GM18498 (cell line): Measurements from ENCODE around the gene ZBTB17.
"Not testable (repeated sequence)": the region's sequence is repeated elsewhere in the genome, so short reads cannot be mapped to it uniquely, and the experiment has no call there.

Experiments
- ATAC-seq: cut with Tn5 transposase; IDR thresholded peaks from one replicate; pipeline ENCODE4 v1.9.1; 2021; ENCODE audit warnings: mild to moderate bottlenecking, moderate library complexity; ENCODE audit not compliant: unreplicated experiment

ZBTB17 gene

GRCh38 chr1:16011936-16012589 lies 36.2 kb upstream of the ZBTB17 start:
- no peak for ATAC-seq

- ATAC-seq: no peak
These were observed 34.9 kb upstream of the ZBTB17 start for GRCh38 chr1:16010837-16011236.

- no peak for ATAC-seq
These were observed 33.8 kb upstream of the ZBTB17 start for GRCh38 chr1:16009678-16010077.

- ATAC-seq: no peak
These were observed 33.1 kb upstream of the ZBTB17 start for GRCh38 chr1:16009030-16009460.

- no peak for ATAC-seq
These were observed 31.9 kb upstream of the ZBTB17 start for GRCh38 chr1:16007671-16008341.

- no peak for ATAC-seq
These were observed 30.9 kb upstream of the ZBTB17 start for GRCh38 chr1:16006552-16007485.

GRCh38 chr1:16006010-16006409 lies 30.1 kb upstream of the ZBTB17 start:
- ATAC-seq: no peak

- ATAC-seq: no peak
These were observed 29.7 kb upstream of the ZBTB17 start for GRCh38 chr1:16005597-16005996.

- not testable (repeated sequence) for ATAC-seq
These were observed 25.4 kb upstream of the ZBTB17 start for GRCh38 chr1:16001274-16001673.

GRCh38 chr1:15998929-15999328 lies 23.0 kb upstream of the ZBTB17 start:
- ATAC-seq: no peak

- no peak for ATAC-seq
These were observed 21.9 kb upstream of the ZBTB17 start for GRCh38 chr1:15997637-15998280.

- ATAC-seq: no peak
These were observed 21.2 kb upstream of the ZBTB17 start for GRCh38 chr1:15997076-15997585.

- no peak for ATAC-seq
These were observed 18.9 kb upstream of the ZBTB17 start for GRCh38 chr1:15994590-15995351.

- no peak for ATAC-seq
These were observed 18.2 kb upstream of the ZBTB17 start for GRCh38 chr1:15994081-15994480.

GRCh38 chr1:15993666-15994065 lies 17.8 kb upstream of the ZBTB17 start:
- ATAC-seq: no peak

- no peak for ATAC-seq
These were observed 16.9 kb upstream of the ZBTB17 start for GRCh38 chr1:15992582-15993500.

GRCh38 chr1:15992187-15992553 lies 16.3 kb upstream of the ZBTB17 start:
- no peak for ATAC-seq

- no peak for ATAC-seq
These were observed 15.7 kb upstream of the ZBTB17 start for GRCh38 chr1:15991427-15992186.
